Activated CD8-positive, alpha-beta T cell treated with anti-CD3 and anti-CD28 coated beads, Interleukin-2, amount 10 ng/mL, durations not matched to agents 7 days and 5 days (primary cell): ENCODE results near the gene MAD1L1. TPM values are rescaled to one million over a fixed set of nuclear protein-coding genes. Genes with fewer than 3 reads are reported as not detected.
"Not testable (repeated sequence)": the region's sequence is repeated elsewhere in the genome, so short reads cannot be mapped to it uniquely, and the experiment has no call there.

Source experiments
- ATAC-seq: fragments of 150-1000 bp; cut with Tn5 transposase; one replicate; pipeline ENCODE4 v1.10.0; 2021; ENCODE audit warnings: moderate library complexity
- CTCF ChIA-PET: fragments of 350-600 bp; sonication (Branson Sonifier 250); formaldehyde crosslinking; loops from one replicate; lab custom pipeline; 2021; ENCODE audit warnings: antibody characterized with exemption; lab: Charles Lee
- POLR2A ChIA-PET: fragments of 350-600 bp; sonication (Branson Sonifier 250); formaldehyde crosslinking; loops from one replicate; lab custom pipeline; 2021; ENCODE audit warnings: antibody characterized with exemption; lab: Charles Lee
- DNase-seq: peaks from one replicate; pipeline ENCODE4 v3.0.0-alpha.2; 2020
- H3K27ac Mint-ChIP-seq: one replicate; pipeline ENCODE4 v1.8.0; 2021; ENCODE audit warnings: mild to moderate bottlenecking, mixed read lengths
- H3K27me3 Mint-ChIP-seq: one replicate; pipeline ENCODE4 v1.8.0; 2021; ENCODE audit warnings: low read depth, mixed read lengths
- H3K36me3 Mint-ChIP-seq: one replicate; pipeline ENCODE4 v1.8.0; 2021; ENCODE audit warnings: low read depth, mixed read lengths
- H3K4me1 Mint-ChIP-seq: one replicate; pipeline ENCODE4 v1.8.0; 2021; ENCODE audit warnings: low read depth, mixed read lengths
- H3K4me3 Mint-ChIP-seq: one replicate; pipeline ENCODE4 v1.8.0; 2021; ENCODE audit warnings: mild to moderate bottlenecking, mixed read lengths
- H3K9me3 Mint-ChIP-seq: one replicate; pipeline ENCODE4 v1.8.0; 2022; ENCODE audit warnings: mixed read lengths; ENCODE audit not compliant: insufficient read depth
- total RNA-seq, 2 experiments: library from RNA; stranded (reverse); gene quantifications; one replicate each; pipeline ENCODE4 v1.2.3, GENCODE V29; 2021

Gene MAD1L1
- total RNA-seq, 2 experiments from 2014 or later, result 79.8 to 82.7 TPM

DNA sequence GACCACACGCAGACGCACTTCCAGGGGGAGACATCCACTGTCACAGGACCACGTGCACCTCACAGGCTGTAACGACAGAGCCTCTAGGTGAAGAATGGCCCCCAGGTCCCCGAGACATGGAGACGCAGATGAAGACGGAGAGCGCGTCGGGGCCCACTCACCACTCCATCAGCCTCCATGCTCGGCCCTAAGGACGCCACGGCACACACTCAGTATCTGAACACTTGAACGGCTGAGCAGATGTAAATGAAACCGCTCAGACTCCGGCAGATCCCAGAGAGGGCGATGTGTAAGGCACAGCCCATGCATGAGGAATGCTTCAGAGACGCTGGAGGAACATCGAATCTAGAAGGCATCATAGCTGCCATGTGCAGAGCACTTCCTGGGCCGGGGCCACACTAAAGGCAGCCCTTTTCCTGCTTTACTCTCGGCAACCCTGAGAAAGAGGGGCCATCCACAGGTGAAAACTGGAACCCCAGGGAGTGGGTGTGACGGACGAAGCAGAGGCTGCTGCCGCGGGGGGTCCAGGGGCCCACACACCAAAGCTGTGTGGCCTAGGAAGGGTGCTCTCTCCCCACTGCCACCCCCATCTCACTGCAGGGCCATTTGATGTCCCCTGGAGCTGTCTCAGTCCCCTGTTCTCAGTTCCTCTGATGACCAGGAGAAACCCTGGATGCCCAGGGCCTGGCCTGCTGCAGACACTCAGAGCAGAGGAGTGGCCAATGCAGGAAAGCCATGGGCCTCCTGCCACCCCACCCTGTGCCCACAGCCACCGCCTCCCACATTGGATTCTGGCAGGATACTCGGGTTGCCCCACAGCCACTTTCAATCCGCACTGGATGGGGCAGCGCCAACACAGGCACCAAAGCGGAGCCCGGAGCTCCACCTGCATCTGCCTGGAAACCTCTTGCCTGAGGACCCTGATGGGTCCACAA lies 253.8 kb downstream of the MAD1L1 start:
- POLR2A ChIA-PET, result no interaction called here
- no peak overlapping the region for H3K27ac Mint-ChIP-seq

DNA sequence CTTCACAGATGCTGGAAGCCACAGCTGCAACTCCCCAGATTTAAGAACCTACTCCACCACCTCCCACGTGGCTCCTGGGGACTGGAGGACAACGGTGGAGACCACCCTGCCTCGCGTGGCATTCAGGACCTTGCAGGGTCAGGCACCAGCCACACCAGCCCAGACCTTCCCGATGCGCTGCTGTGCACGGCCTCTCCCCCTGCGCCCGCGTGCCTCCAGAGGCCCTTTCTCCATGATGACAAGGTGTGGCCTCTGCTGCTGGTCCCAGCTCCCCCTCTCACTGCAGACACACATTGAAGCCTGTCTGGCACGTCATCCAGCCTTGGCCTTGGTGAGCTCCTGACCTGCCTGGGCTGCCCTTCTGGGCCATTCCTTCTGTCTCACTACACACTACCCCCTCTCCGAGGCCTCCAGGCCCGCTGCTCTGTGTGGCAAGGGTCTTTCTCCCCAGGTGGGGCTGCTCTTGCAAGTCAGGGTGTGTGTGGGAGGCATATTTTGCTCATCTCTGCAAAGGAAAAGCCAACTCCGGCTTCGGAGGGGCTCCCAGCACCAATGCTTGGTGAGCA lies 254.8 kb downstream of the MAD1L1 start:
- Mint-ChIP-seq H3K9me3 (no peaks in the 10 kb centered on the region), H3K27ac (no peak overlapping the region), H3K4me3 (no peak overlapping the region), H3K36me3 (peaks cover 7% of the 10 kb centered on the region), H3K4me1 (peaks cover 3% of the 10 kb centered on the region), H3K27me3 (no peaks in the 10 kb centered on the region)
- ATAC-seq (no peak), DNase-seq (no peak)
- ChIA-PET CTCF (no interaction called here), POLR2A (no interaction called here)

More for the DNA sequence above, 253.8 kb downstream of the MAD1L1 start:
- peaks cover 7% of the 10 kb centered on the region for H3K36me3 Mint-ChIP-seq
- H3K4me1 Mint-ChIP-seq, result peaks cover 3% of the 10 kb centered on the region
- H3K4me3 Mint-ChIP-seq, result no peak overlapping the region
- H3K27me3 Mint-ChIP-seq, result no peaks in the 10 kb centered on the region
- ATAC-seq (no peak), DNase-seq (no peak)
- CTCF ChIA-PET, result no interaction called here
- no peaks in the 10 kb centered on the region for H3K9me3 Mint-ChIP-seq

DNA sequence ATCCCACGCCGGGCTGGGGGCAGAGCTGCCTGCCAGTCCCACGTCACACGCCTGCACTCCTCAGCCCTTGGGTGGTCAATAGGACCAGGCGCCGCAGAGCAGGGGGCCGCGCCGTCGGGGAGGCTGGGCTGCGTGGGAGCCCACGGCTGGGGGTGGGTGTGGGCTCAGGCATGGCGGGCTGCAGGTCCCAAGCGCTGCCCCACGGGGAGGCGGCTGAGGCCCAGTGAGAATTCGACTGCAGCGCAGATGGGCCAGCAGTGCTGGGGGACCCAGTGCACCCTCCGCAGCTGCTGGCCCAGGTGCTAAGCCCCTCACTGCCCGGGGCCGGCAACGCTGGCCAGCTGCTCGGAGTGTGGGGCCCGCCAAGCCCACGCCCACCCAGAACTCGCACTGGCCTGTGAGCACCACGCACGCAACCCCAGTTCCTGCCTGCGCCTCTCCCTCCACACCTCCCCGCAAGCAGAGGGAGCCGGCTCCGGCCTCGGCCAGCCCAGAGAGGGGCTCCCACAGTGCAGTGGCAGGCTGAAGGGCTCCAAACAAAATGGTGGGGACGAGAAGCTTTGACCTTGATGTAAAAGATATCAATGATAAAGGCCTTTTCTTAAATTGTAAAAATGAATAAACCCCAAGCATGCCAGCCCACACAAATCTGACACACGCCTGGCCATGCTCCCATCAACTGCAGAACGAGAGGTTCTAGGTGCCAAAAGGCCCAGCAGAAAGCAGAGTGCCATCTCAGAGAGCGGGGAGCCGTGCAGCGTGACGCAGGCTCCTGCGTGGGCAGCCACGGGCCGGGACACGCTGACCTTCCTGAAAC lies 255.5 kb downstream of the MAD1L1 start:
- Mint-ChIP-seq H3K9me3 (no peaks in the 10 kb centered on the region), H3K36me3 (peaks cover 7% of the 10 kb centered on the region), H3K27ac (no peak overlapping the region), H3K27me3 (no peaks in the 10 kb centered on the region), H3K4me1 (peaks cover 3% of the 10 kb centered on the region), H3K4me3 (no peak overlapping the region)
- ChIA-PET CTCF (no interaction called here), POLR2A (no interaction called here)
- ATAC-seq (no peak), DNase-seq (no peak)

DNA sequence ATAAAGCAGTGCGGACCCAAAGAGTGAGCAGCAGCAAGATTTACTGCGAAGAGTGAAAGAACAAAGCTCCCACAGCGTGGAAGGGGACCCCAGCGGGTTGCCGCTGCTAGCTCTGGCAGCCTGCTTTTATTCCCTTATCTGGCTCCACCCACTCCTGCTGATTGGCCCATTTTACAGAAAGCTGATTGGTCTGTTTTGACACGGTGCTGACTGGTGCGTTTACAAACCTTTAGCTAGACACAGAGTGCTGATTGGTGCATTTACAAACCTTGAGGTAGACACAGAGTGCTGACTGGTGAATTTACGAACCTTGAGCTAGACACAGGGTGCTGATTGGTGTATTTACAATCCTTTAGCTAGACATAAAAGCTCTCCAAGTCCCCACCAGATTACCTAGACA lies 256.2 kb downstream of the MAD1L1 start:
- H3K4me1 Mint-ChIP-seq, DNase-seq, H3K36me3 Mint-ChIP-seq, H3K27ac Mint-ChIP-seq, H3K27me3 Mint-ChIP-seq, H3K9me3 Mint-ChIP-seq, CTCF ChIA-PET, ATAC-seq, H3K4me3 Mint-ChIP-seq: not testable (repeated sequence)
- POLR2A ChIA-PET, result interaction anchor here (1.2 kb wide), 1 partner anchor 42 kb away, joined by 3 read pairs; no protein-coding TSS in a partner anchor

DNA sequence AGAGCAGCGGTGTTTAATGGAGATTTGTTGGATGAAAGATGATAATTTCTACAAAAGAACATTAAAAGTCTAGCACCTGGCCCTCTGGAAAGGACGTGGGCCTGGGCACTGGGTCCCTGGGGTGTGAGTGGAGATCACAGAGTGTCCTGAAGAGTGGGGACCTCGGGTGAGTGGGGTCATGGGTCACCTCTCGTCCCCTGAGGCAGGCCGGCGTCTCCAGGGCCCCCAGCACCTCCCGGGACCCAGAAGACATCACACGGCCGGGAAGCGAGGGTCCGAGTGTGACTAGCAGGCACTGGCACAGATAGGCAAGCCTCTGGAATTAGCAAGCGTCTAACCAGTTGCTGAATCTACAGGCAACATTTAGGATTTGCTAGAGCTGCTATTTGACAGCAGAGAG lies 257.2 kb downstream of the MAD1L1 start:
- H3K4me3 Mint-ChIP-seq, result no peak overlapping the region
- peaks cover 9% of the 10 kb centered on the region for H3K36me3 Mint-ChIP-seq
- POLR2A ChIA-PET, result interaction anchor here (1.2 kb wide), 1 partner anchor 43 kb away, joined by 3 read pairs; no protein-coding TSS in a partner anchor
- no peak for ATAC-seq
- H3K4me1 Mint-ChIP-seq, result peaks cover 3% of the 10 kb centered on the region
- CTCF ChIA-PET, result no interaction called here
- no peak overlapping the region for H3K27ac Mint-ChIP-seq
- DNase-seq, result no peak
- H3K9me3 Mint-ChIP-seq, result no peaks in the 10 kb centered on the region
- H3K27me3 Mint-ChIP-seq, result no peaks in the 10 kb centered on the region

DNA sequence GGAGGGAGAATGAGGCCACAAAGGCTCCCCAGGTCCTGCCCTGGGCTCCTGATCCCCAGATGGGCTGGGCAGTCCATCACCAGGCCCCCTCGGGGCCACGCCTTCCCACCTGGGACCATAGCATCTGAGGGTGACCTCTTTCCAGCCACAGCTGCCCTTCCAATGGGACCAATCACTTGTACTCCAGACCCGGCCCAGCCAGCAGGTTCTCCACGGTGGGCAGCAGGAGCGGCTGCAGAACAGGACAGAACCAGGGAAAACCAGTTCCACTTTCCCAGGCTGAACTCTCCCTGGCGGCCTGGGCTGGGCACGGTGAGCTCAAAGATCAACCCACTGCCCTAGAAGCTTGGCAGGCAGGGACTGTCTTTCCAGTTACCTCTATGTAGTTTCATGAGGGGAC lies 257.6 kb downstream of the MAD1L1 start:
- DNase-seq (no peak), ATAC-seq (no peak)
- Mint-ChIP-seq H3K9me3 (no peaks in the 10 kb centered on the region), H3K36me3 (peaks cover 9% of the 10 kb centered on the region), H3K4me3 (no peak overlapping the region), H3K27ac (no peak overlapping the region), H3K4me1 (peaks cover 3% of the 10 kb centered on the region), H3K27me3 (no peaks in the 10 kb centered on the region)
- POLR2A ChIA-PET, result interaction anchor here (1.2 kb wide), 1 partner anchor 43 kb away, joined by 3 read pairs; no protein-coding TSS in a partner anchor
- CTCF ChIA-PET, result no interaction called here

DNA sequence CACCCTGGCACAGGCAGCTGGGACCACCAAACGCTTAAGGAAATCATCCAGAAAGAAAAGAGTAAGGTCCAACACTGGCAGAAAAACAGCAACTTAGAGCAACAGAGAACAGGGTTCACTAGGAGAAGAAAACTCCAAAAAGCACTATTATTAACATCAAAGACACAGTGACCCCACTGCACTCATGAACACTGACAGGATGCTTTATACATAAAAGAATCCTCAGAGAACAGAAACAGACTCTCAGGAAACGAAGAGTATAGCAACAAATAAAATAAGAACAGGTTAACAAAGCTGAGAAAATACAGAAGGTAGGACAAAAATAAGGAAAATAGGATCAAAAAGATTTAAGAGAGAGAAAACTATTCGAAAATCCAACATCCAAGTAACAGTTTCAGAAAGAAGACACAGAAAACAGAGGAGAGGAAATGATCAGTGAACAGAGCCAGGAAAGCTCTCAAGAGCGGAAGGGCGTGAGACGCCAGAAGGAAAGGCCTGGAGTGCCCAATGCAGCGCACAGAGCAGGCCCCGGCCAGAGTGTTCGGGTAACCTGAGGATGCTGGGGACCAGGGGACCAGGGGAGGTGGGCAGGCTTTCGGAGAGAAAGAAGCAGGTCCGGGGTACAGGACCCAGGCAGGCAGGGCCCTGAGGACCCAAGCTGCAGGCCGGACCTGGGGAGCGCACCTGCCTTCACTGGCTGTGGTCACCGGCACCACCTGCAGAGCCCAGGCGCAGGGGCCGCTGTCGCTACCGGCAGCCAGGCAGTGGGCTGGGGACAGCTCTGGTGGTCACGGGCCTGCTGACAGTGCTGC lies 258.2 kb downstream of the MAD1L1 start:
- no peak for DNase-seq
- no peaks in the 10 kb centered on the region for H3K27me3 Mint-ChIP-seq
- no peak overlapping the region for H3K4me3 Mint-ChIP-seq
- peaks cover 9% of the 10 kb centered on the region for H3K36me3 Mint-ChIP-seq
- ChIA-PET POLR2A (interaction anchor here (0.6 kb wide), 1 partner anchor 41 kb away, joined by 3 read pairs; no protein-coding TSS in a partner anchor), CTCF (no interaction called here)
- peak overlapping the region; percentile 11 for H3K27ac Mint-ChIP-seq
- H3K4me1 Mint-ChIP-seq, result peaks cover 8% of the 10 kb centered on the region
- no peak for ATAC-seq
- no peaks in the 10 kb centered on the region for H3K9me3 Mint-ChIP-seq

DNA sequence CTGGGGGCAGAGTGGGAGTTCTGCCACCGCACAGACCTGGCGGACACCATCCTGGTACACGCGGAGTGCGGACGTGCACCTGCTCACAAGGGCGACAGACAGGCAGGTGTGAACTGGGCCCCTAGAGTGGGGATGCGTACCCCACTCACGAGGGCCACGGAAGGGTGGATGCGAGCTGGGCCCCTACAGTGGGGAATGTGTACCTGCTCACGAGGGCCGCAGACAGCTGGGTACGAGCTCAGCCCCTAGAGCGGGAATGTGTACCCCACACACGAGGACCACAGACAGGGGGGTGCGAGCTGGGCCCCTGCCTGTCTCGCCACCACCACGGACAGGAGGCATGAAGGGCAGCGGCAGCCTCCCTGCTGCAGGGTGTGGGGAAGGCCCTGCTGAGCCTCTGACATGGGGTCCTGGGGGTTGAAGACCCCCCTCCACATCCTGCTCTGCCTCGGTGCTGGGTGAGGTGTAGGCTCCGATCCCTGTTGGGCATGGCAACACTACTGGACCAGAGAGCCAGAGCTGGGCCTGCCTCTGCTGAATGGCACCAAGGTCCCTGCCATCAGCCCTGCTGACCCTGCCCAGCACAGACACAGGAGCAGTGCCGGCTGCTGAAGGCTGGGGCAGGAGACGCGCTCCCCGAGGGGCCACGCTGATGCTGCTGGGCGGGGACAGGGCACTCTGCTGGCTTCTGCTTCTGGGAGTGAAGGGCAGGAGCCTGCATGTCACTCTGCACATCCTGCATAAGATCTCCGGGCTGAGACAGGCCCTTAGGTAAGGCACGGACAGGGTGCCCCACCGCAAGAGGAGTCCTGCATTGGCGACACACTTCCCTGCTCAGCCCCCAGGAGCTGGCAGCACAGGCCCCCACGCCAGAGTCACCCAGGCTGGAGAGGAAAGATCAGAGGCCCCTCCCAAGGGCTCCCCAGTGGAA lies 259.2 kb downstream of the MAD1L1 start:
- peaks cover 10% of the 10 kb centered on the region for H3K4me1 Mint-ChIP-seq
- H3K4me3 Mint-ChIP-seq, result no peak overlapping the region
- peaks cover 9% of the 10 kb centered on the region for H3K36me3 Mint-ChIP-seq
- CTCF ChIA-PET, result no interaction called here
- POLR2A ChIA-PET, result no interaction called here
- no peak overlapping the region for H3K27ac Mint-ChIP-seq
- no peaks in the 10 kb centered on the region for H3K27me3 Mint-ChIP-seq
- DNase-seq (no peak), ATAC-seq (no peak)
- no peaks in the 10 kb centered on the region for H3K9me3 Mint-ChIP-seq

DNA sequence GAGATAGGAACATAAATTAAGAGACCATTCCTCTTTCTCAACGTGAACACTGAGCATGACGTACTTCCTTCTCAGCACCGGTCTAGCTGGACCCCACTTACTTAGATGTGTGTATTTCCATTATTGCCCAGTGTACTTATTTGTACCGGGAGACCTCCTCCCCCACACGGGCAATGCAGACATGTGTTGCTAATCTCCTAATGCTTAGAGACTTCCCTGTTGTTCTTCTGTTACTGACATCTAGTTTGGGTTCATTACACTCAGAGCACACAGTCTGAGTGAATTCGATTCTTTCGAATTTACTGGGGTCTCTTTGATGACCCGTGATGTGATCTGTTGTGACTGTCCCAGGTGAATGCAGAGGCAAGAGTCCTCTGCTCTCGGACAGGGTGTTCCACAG lies 260.0 kb downstream of the MAD1L1 start:
- H3K27ac Mint-ChIP-seq, result no peak overlapping the region
- H3K36me3 Mint-ChIP-seq, result peaks cover 16% of the 10 kb centered on the region
- ATAC-seq (no peak), DNase-seq (no peak)
- no peaks in the 10 kb centered on the region for H3K9me3 Mint-ChIP-seq
- H3K4me1 Mint-ChIP-seq, result peaks cover 10% of the 10 kb centered on the region
- POLR2A ChIA-PET, result no interaction called here
- no peaks in the 10 kb centered on the region for H3K27me3 Mint-ChIP-seq
- no peak overlapping the region for H3K4me3 Mint-ChIP-seq
- CTCF ChIA-PET, result no interaction called here

DNA sequence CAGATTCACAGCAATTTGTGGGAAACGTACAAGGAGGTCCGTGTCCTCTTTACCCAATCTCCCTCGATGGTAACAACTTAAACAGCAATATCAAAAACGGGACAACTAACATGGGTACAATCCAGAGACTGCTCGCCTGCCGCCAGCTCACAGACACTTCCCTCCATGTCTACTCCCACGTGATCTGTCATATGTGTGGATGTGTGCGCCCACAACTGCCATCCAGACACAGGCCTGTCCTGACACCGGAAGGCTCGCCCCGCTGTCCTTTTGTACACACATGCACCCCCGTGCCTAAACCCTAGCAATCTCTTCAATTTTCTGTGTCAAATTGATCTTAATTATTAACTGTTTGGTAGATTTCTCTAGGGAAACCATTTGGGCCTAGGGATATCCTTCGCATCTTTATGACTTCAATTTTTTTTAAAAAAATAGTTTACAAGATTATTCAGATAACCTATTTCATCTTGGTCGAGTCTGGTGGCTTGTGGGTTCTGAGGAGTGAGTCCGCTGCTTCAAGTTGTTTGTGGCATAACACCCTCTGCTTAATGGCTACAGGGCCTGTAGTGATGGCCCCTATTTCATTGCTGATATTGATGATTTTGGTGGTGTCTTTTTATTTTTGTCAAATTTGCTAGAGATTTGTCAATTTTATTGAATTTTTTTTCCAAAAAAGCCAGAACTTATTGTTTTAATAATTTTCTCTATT lies 260.6 kb downstream of the MAD1L1 start:
- ChIA-PET POLR2A (no interaction called here), CTCF (no interaction called here)
- Mint-ChIP-seq H3K4me1 (peaks cover 10% of the 10 kb centered on the region), H3K36me3 (peaks cover 21% of the 10 kb centered on the region), H3K27me3 (no peaks in the 10 kb centered on the region), H3K4me3 (no peak overlapping the region), H3K27ac (no peak overlapping the region), H3K9me3 (no peaks in the 10 kb centered on the region)
- ATAC-seq, result no peak
- no peak for DNase-seq
